NCI-H187 (cell line): ENCODE results near the gene KSR1.

Experiments used
- DNase-seq, 2 experiments: peaks; one replicate each; lab custom pipeline; 2025; lab: John Stamatoyannopoulos, UW

Gene KSR1

GRCh38 chr17:27569884-27570577 is 113.8 kb downstream of the KSR1 start:
- no peak for DNase-seq

GRCh38 chr17:27570578-27570914 is 114.3 kb downstream of the KSR1 start:
- no peak for DNase-seq

- DNase-seq, result no peak
These were observed 115.5 kb downstream of the KSR1 start for GRCh38 chr17:27571563-27572352.

- no peak for DNase-seq
These were observed 116.4 kb downstream of the KSR1 start for GRCh38 chr17:27572665-27573064.

- DNase-seq, result no peak
These were observed 117.3 kb downstream of the KSR1 start for GRCh38 chr17:27573548-27573947.

- no peak for DNase-seq
These were observed 117.8 kb downstream of the KSR1 start for GRCh38 chr17:27573971-27574525.

GRCh38 chr17:27575096-27575911 is 119.1 kb downstream of the KSR1 start:
- no peak for DNase-seq

GRCh38 chr17:27575912-27576252 is 119.6 kb downstream of the KSR1 start:
- DNase-seq, result no peak

GRCh38 chr17:27576477-27577083 is 120.3 kb downstream of the KSR1 start:
- DNase-seq, result no peak

- no peak for DNase-seq
These were observed 121.0 kb downstream of the KSR1 start for GRCh38 chr17:27577121-27577761.

- no peak for DNase-seq
These were observed 121.9 kb downstream of the KSR1 start for GRCh38 chr17:27577884-27578717.

- DNase-seq, result no peak
These were observed 122.5 kb downstream of the KSR1 start for GRCh38 chr17:27578718-27579085.

GRCh38 chr17:27579304-27579703 is 123.1 kb downstream of the KSR1 start:
- no peak for DNase-seq

- no peak for DNase-seq
These were observed 123.7 kb downstream of the KSR1 start for GRCh38 chr17:27579897-27580321.

GRCh38 chr17:27581016-27581415 is 124.8 kb downstream of the KSR1 start:
- DNase-seq, result no peak

GRCh38 chr17:27582696-27583095 is 126.4 kb downstream of the KSR1 start:
- DNase-seq, result no peak

- DNase-seq, result no peak
These were observed 129.0 kb downstream of the KSR1 start for GRCh38 chr17:27585153-27585681.

- no peak for DNase-seq
These were observed 129.5 kb downstream of the KSR1 start for GRCh38 chr17:27585792-27586191.

GRCh38 chr17:27586203-27586721 is 130.0 kb downstream of the KSR1 start:
- no peak for DNase-seq

GRCh38 chr17:27588354-27588753 is 132.1 kb downstream of the KSR1 start:
- no peak for DNase-seq
